Endometrium (tissue), 2 donors: Measurements from ENCODE around the gene MAPK6.
"Not testable (repeated sequence)": the region's sequence is repeated elsewhere in the genome, so short reads cannot be mapped to it uniquely, and the experiment has no call there.

ENCODE experiments used
- FAIRE-seq: peaks from 2 replicates; lab custom pipeline; 2012; peaks lifted over from hg19 to GRCh38; lab: Jason Lieb, UNC
- donor health status: control.
- donor health status: control.

The MAPK6 gene

DNA sequence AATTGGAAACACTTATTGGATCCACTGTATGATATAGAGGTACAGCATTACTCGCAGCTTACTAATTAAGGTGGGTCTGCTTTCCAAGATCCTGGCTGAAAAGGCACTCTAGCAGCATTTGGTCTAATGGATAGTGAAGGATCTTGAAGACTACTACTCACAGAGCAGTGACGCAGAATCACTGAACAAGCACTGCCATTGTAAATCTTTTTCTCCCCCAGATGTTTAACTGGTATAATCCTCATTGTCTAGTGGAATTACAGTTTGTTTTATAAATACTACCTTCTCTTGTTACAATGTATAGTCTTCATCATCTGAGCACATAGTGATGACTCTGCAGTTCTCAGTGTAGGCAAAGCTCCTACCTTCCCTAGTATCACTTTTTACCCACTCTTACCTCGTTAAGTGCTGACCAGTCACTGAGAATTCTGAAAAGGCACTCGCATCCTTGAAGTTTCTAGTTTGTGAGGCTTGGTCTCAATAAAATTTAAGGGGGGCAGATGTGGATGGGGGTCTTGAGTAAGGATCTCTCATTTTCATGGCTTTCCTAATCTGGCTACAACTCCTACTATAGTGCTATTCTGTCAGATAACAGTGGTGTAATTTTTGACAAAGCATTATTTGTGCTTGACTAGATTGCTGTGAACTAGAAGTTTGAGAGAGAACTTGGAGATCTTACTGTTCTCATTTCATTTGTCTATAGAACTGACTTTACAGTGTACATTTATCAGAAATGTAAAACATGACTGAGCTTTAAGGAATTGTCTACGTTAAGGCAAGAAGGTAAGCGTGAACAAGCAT lies 23.2 kb downstream of the MAPK6 start:
- no peak for FAIRE-seq

DNA sequence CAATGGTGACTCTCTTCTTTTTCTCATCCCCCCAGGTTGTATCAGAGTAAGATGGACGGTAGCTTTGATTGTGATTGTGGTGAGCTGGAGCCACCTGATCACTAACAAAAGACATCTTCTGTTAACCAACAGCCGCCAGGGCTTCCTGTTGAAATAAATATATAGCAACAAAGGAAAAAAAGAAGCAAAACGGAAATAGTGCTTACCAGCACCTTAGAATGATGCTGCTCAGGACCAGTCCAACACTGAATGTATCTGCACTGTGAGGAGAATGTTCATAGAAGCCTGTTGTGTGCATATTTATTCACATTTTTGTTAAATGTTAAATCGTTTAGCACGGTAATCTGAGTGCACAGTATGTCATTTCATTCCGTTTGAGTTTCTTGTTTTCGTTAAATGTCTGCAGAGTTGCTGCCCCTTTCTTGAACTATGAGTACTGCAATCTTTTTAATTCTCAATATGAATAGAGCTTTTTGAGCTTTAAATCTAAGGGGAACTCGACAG lies 26.8 kb downstream of the MAPK6 start:
- FAIRE-seq: not testable (repeated sequence)

- not testable (repeated sequence) for FAIRE-seq
These were observed 27.5 kb downstream of the MAPK6 start for GRCh38 chr15:52046552-52046951.

DNA sequence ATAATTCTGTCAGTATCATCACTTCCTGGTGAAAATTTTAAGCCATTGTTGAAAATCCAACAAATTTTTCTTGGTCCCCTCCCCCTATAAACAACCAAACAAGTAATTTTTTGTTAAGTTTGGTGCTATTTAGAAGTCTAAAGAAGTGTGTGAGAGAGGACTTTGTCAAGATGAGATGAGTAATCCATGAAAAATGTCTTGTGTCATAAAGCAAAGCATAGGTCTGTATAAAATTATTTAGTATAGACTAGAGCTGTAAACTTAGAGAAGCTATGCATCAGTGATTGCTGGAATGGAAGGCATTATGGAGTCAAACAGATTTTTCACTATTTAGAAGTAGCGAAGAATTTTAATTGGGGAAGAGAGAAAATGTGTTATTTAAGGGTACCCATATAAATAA lies 31.4 kb downstream of the MAPK6 start:
- no peak for FAIRE-seq

- no peak for FAIRE-seq
These were observed 33.3 kb downstream of the MAPK6 start for GRCh38 chr15:52052066-52052935.

- no peak for FAIRE-seq
These were observed 35.4 kb downstream of the MAPK6 start for GRCh38 chr15:52054381-52054780.

- FAIRE-seq: not testable (repeated sequence)
These were observed 35.8 kb downstream of the MAPK6 start for GRCh38 chr15:52054858-52055257.

DNA sequence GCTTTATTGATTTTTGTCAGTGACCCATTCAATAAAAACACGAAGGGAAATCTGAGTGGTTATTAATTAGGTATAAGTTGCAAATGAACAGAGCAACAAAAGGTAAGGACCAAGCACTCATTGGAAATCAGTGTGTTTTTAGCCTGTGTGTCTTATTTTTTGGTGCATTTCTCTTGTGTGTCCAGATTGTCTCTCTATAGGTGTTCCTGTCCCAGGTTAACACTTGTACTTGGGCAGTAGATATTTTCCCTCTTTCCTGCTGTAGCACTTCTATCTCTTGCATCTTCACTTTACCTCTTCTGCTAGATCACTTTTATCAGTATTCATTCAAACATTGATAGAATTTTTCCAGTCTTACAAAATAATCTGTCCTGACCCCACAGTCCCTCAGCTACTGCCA lies 37.0 kb downstream of the MAPK6 start:
- no peak for FAIRE-seq

- no peak for FAIRE-seq
These were observed 37.5 kb downstream of the MAPK6 start for GRCh38 chr15:52056496-52056895.

- FAIRE-seq: no peak
These were observed 39.0 kb downstream of the MAPK6 start for GRCh38 chr15:52057996-52058395.

- no peak for FAIRE-seq
These were observed 41.5 kb downstream of the MAPK6 start for GRCh38 chr15:52060501-52060900.

- no peak for FAIRE-seq
These were observed 48.0 kb downstream of the MAPK6 start for GRCh38 chr15:52066842-52067544.

DNA sequence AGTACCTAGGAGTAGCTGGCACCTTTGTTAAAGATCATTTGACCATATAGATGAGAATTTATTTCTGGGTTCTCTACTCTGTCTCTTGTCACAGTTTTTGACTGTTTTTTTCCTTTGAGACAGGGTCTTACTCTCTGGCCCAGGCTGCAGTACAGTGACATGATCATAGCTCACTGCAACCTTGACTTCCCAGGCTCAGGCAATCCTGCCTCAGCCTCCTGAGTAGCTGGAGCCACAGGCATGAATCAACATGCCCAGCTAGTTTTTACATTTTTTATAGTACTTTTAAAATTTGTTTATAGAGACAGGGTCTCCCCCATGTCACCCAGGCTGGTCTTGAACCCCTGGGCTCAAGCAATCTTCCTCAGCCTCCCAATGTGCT lies 48.5 kb downstream of the MAPK6 start:
- FAIRE-seq: no peak

GRCh38 chr15:52068004-52068615 lies 49.1 kb downstream of the MAPK6 start:
- FAIRE-seq: no peak

GRCh38 chr15:52069559-52069958 lies 50.5 kb downstream of the MAPK6 start:
- FAIRE-seq: no peak

- no peak for FAIRE-seq
These were observed 52.6 kb downstream of the MAPK6 start for GRCh38 chr15:52071570-52071969.

GRCh38 chr15:52076889-52077781 lies 58.1 kb downstream of the MAPK6 start:
- no peak for FAIRE-seq

- no peak for FAIRE-seq
These were observed 59.3 kb downstream of the MAPK6 start for GRCh38 chr15:52078197-52078875.

DNA sequence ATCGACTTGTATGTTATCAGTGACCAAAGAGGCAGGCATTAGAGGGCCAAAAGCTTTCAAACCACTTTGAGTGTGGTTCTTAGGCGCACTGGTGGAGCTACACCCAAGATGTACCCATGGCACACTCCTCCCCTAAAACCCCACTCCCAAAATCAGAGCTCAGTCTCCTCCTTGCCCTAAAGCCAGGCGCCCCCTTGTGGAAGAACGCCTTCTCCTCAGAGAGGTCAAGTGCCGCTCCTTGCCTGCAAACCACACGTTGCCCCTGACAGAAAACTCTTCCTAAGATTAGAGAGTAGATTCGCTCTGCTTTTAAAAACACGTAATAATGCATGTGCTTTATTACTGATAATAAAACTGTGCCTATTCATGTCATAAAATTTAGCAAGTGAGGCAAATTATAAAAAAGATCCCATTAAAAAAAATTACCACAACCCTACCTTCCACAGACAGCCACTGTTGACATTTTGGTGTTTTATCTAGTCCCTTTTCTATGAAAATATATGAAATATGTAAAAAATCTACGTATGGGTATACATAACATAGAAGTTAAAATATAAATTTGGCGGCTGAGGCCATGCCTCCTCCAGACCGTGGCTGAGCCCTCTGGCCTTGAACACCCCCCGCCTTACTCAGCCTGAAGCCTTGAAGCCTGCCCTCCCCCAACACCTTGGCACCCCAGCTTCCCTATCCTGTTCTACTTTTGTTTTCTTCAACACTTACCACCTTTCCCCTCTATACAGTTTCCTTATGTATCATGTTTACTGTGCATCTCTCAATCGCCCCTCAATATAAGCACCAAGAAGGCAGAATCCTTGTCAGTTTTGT lies 60.1 kb downstream of the MAPK6 start:
- FAIRE-seq: no peak
